SK-N-SH treated with all-trans-retinoic acid at 6 μM for 48 hours (cell line): Measurements from ENCODE around the gene S100A16.

ENCODE experiments used
- ATAC-seq: fragments of 200-7000 bp; cut with Tn5 transposase; 3 replicates; pipeline ENCODE4 v1.9.1; 2020; ENCODE audit warnings: mild to moderate bottlenecking, moderate library complexity
- BACH2 ChIP-seq: fragments of 250-450 bp; sonication (Bioruptor Pico); IDR thresholded peaks from 2 replicates; pipeline ENCODE4 v1.9.0; 2021; ENCODE audit warnings: mild to moderate bottlenecking, borderline replicate concordance
- CREB5 ChIP-seq: fragments of 250-450 bp; sonication (Bioruptor Pico); IDR thresholded peaks from 2 replicates; pipeline ENCODE4 v1.5.1; 2020; ENCODE audit warnings: low read depth, mild to moderate bottlenecking, moderate library complexity
- CSDC2 ChIP-seq: fragments of 250-450 bp; sonication (Bioruptor Pico); IDR thresholded peaks from 2 replicates; pipeline ENCODE4 v1.5.0; 2020; ENCODE audit warnings: mild to moderate bottlenecking, moderate library complexity
- ESRRG ChIP-seq: fragments of 250-450 bp; sonication (Bioruptor Pico); IDR thresholded peaks from 2 replicates; pipeline ENCODE4 v1.6.1; 2021; ENCODE audit warnings: mild to moderate bottlenecking
- GLIS3 ChIP-seq: fragments of 250-450 bp; sonication (Bioruptor Pico); IDR thresholded peaks from 2 replicates; pipeline ENCODE4 v1.5.0; 2020; ENCODE audit warnings: mild to moderate bottlenecking, moderate library complexity
- ISL1 ChIP-seq: fragments of 250-450 bp; sonication (Bioruptor Pico); IDR thresholded peaks from 2 replicates; pipeline ENCODE4 v2.1.2; 2022; ENCODE audit warnings: mild to moderate bottlenecking, moderate library complexity
- OSR1 ChIP-seq: fragments of 250-450 bp; sonication (Bioruptor Pico); IDR thresholded peaks from 2 replicates; pipeline ENCODE4 v1.8.0; 2022; ENCODE audit warnings: moderate library complexity, mild to moderate bottlenecking, inconsistent platforms
- POU6F1 ChIP-seq: fragments of 250-450 bp; sonication (Bioruptor Pico); IDR thresholded peaks from 2 replicates; pipeline ENCODE4 v1.8.0; 2021; ENCODE audit warnings: low read depth, mild to moderate bottlenecking, moderate library complexity, borderline replicate concordance
- PPARA ChIP-seq: fragments of 250-450 bp; sonication (Bioruptor Pico); IDR thresholded peaks from 2 replicates; pipeline ENCODE4 v1.5.0; 2020; ENCODE audit warnings: mild to moderate bottlenecking, borderline replicate concordance
- RARB ChIP-seq: fragments of 250-450 bp; sonication (Bioruptor Pico); IDR thresholded peaks from 2 replicates; pipeline ENCODE4 v1.8.0; 2021; ENCODE audit warnings: mild to moderate bottlenecking, moderate library complexity
- SNAI2 ChIP-seq: fragments of 250-450 bp; sonication (Bioruptor Pico); IDR thresholded peaks from 2 replicates; pipeline ENCODE4 v1.5.0; 2020; ENCODE audit warnings: mild to moderate bottlenecking, moderate library complexity
- TCF4 ChIP-seq: fragments of 250-450 bp; sonication (Bioruptor Pico); IDR thresholded peaks from 2 replicates; pipeline ENCODE4 v1.8.0; 2021; ENCODE audit warnings: mild to moderate bottlenecking, moderate library complexity, borderline replicate concordance
- ZC3H10 ChIP-seq: fragments of 250-450 bp; sonication (Bioruptor Pico); IDR thresholded peaks from 2 replicates; pipeline ENCODE4 v1.5.1; 2021; ENCODE audit warnings: mild to moderate bottlenecking, moderate library complexity
- ZFP3 ChIP-seq: fragments of 250-450 bp; sonication (Bioruptor Pico); IDR thresholded peaks from 2 replicates; pipeline ENCODE4 v1.5.0; 2020; ENCODE audit warnings: mild to moderate bottlenecking, moderate library complexity
- ZNF565 ChIP-seq: fragments of 450-650 bp; formaldehyde crosslinking; conservative IDR thresholded peaks from 2 replicates; pipeline ENCODE4 v1.5.0; 2020; ENCODE audit warnings: low read depth, mild to moderate bottlenecking, moderate library complexity
- ZNF70 ChIP-seq: fragments of 450-650 bp; formaldehyde crosslinking; IDR thresholded peaks from 2 replicates; pipeline ENCODE4 v1.5.0; 2020; ENCODE audit warnings: mild to moderate bottlenecking, moderate library complexity
- ZNF8 ChIP-seq: fragments of 450-650 bp; formaldehyde crosslinking; IDR thresholded peaks from 2 replicates; pipeline ENCODE4 v1.5.0; 2020; ENCODE audit warnings: mild to moderate bottlenecking, moderate library complexity
- TF ChIP-seq, protein P1 (sequence below): fragments of 250-450 bp; sonication (Bioruptor Pico); IDR thresholded peaks from 2 replicates; pipeline ENCODE4 v1.8.0; 2020; ENCODE audit warnings: mild to moderate bottlenecking, moderate library complexity, borderline replicate concordance
- TF ChIP-seq, protein P2 (sequence below): fragments of 250-450 bp; sonication (Bioruptor Pico); IDR thresholded peaks from 2 replicates; pipeline ENCODE4 v1.5.1; 2021; ENCODE audit warnings: mild to moderate bottlenecking, moderate library complexity
- TF ChIP-seq, protein P3 (sequence below): fragments of 250-450 bp; sonication (Bioruptor Pico); IDR thresholded peaks from 2 replicates; pipeline ENCODE4 v1.5.0; 2020; ENCODE audit warnings: mild to moderate bottlenecking, moderate library complexity

The S100A16 gene

DNA sequence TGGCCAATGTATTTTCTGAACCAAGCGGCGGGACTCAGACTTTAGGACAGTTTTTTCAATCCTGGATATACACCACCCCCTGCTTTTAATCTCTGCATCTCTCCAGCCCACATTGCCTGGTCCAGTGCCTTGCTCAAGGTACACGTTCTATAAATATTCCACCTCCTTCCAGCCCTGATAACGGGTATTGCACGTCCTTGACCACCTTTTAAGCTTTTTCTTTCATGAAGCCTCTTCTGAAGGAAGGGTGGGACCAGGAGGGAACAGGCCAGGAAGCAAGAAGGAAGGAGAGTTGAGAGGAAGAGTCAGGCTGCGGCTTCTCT lies 3.4 kb downstream of the S100A16 start:
- TF ChIP-seq ZFP3 (no peak), GLIS3 (CRISPR knock-in tag) (no peak), ZNF70 (CRISPR knock-in tag) (no peak), CSDC2 (CRISPR knock-in tag) (no peak), ISL1 (no peak), POU6F1 (CRISPR knock-in tag) (no peak)
- no peak for ATAC-seq

- TF ChIP-seq, protein P1, sequence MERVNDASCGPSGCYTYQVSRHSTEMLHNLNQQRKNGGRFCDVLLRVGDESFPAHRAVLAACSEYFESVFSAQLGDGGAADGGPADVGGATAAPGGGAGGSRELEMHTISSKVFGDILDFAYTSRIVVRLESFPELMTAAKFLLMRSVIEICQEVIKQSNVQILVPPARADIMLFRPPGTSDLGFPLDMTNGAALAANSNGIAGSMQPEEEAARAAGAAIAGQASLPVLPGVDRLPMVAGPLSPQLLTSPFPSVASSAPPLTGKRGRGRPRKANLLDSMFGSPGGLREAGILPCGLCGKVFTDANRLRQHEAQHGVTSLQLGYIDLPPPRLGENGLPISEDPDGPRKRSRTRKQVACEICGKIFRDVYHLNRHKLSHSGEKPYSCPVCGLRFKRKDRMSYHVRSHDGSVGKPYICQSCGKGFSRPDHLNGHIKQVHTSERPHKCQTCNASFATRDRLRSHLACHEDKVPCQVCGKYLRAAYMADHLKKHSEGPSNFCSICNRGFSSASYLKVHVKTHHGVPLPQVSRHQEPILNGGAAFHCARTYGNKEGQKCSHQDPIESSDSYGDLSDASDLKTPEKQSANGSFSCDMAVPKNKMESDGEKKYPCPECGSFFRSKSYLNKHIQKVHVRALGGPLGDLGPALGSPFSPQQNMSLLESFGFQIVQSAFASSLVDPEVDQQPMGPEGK (CRISPR knock-in tag) = peak; percentile 80
- TF ChIP-seq ZNF70 (CRISPR knock-in tag) = no peak
- peak; percentile 54; the same call in 1 of the 2 replicates for TF ChIP-seq RARB (CRISPR knock-in tag)
- no peak for TF ChIP-seq OSR1 (CRISPR knock-in tag)
- ATAC-seq = peak; percentile 81
Measured at GRCh38 chr1:153608742-153609584, 4.0 kb downstream of the S100A16 start.

GRCh38 chr1:153608089-153608682 lies 4.8 kb downstream of the S100A16 start:
- no peak for TF ChIP-seq ESRRG (CRISPR knock-in tag)
- TF ChIP-seq, protein P1 (CRISPR knock-in tag) = no peak
- TF ChIP-seq OSR1 (CRISPR knock-in tag) = no peak
- TF ChIP-seq ZFP3 = no peak
- no peak for TF ChIP-seq PPARA (CRISPR knock-in tag)
- TF ChIP-seq ZNF70 (CRISPR knock-in tag) = no peak
- TF ChIP-seq BACH2 (CRISPR knock-in tag) = no peak
- TF ChIP-seq ZNF565 (CRISPR knock-in tag) = no peak
- no peak for TF ChIP-seq SNAI2 (CRISPR knock-in tag)
- no peak for TF ChIP-seq CSDC2 (CRISPR knock-in tag)
- no peak for TF ChIP-seq ZC3H10 (CRISPR knock-in tag)
- no peak for TF ChIP-seq POU6F1 (CRISPR knock-in tag)
- TF ChIP-seq TCF4 (CRISPR knock-in tag) = no peak
- TF ChIP-seq RARB (CRISPR knock-in tag) = no peak
- no peak for TF ChIP-seq ZNF8 (CRISPR knock-in tag)
- TF ChIP-seq, protein P2, sequence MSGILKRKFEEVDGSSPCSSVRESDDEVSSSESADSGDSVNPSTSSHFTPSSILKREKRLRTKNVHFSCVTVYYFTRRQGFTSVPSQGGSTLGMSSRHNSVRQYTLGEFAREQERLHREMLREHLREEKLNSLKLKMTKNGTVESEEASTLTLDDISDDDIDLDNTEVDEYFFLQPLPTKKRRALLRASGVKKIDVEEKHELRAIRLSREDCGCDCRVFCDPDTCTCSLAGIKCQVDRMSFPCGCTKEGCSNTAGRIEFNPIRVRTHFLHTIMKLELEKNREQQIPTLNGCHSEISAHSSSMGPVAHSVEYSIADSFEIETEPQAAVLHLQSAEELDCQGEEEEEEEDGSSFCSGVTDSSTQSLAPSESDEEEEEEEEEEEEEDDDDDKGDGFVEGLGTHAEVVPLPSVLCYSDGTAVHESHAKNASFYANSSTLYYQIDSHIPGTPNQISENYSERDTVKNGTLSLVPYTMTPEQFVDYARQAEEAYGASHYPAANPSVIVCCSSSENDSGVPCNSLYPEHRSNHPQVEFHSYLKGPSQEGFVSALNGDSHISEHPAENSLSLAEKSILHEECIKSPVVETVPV (CRISPR knock-in tag) = no peak
- peak; percentile 26 for ATAC-seq

DNA sequence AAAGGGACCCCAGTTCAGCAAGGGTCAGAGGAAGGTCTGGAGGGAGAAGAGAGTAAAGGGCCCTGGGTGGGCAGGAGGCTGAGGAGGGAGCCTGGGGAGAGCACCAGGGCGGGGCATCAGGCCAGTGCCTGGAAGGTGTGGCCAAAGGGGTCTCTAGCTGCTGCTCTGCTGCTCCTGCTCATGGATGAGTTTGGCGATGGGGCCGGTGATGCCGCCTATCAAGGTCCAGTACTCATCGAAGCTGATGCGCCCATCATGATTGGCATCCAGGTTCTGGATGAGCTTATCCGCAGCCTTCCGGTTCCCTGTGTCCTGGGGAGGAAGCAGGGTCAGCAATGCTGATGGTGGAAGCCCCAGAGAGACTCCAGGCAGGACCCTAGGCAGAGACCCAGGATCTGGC lies 5.6 kb downstream of the S100A16 start:
- ATAC-seq = no peak
- TF ChIP-seq, protein P1 (CRISPR knock-in tag) = no peak
- TF ChIP-seq, protein P3, sequence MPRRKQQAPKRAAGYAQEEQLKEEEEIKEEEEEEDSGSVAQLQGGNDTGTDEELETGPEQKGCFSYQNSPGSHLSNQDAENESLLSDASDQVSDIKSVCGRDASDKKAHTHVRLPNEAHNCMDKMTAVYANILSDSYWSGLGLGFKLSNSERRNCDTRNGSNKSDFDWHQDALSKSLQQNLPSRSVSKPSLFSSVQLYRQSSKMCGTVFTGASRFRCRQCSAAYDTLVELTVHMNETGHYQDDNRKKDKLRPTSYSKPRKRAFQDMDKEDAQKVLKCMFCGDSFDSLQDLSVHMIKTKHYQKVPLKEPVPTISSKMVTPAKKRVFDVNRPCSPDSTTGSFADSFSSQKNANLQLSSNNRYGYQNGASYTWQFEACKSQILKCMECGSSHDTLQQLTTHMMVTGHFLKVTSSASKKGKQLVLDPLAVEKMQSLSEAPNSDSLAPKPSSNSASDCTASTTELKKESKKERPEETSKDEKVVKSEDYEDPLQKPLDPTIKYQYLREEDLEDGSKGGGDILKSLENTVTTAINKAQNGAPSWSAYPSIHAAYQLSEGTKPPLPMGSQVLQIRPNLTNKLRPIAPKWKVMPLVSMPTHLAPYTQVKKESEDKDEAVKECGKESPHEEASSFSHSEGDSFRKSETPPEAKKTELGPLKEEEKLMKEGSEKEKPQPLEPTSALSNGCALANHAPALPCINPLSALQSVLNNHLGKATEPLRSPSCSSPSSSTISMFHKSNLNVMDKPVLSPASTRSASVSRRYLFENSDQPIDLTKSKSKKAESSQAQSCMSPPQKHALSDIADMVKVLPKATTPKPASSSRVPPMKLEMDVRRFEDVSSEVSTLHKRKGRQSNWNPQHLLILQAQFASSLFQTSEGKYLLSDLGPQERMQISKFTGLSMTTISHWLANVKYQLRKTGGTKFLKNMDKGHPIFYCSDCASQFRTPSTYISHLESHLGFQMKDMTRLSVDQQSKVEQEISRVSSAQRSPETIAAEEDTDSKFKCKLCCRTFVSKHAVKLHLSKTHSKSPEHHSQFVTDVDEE (CRISPR knock-in tag) = no peak
- TF ChIP-seq CREB5 (no peak), GLIS3 (CRISPR knock-in tag) (no peak)
